AG09319 (cell line): ENCODE data around the gene MEIS1.
"Not testable (repeated sequence)": the region's sequence is repeated elsewhere in the genome, so short reads cannot be mapped to it uniquely, and the experiment has no call there.

ENCODE experiments used
- DNase-seq: peaks from one replicate; pipeline ENCODE4 v3.0.0-alpha.2; 2010; ENCODE audit warnings: low read depth; ENCODE audit errors: extremely low read depth
- CTCF ChIP-seq: IDR thresholded peaks from 2 replicates; pipeline ENCODE4 v1.5.1; 2011; ENCODE audit warnings: low read depth, mild to moderate bottlenecking, inconsistent platforms, low read length, moderate library complexity

Gene MEIS1

GRCh38 chr2:66478731-66479316 is 43.9 kb downstream of the MEIS1 start:
- no peak for DNase-seq
- no peak for TF ChIP-seq CTCF

- DNase-seq = no peak
- no peak for TF ChIP-seq CTCF
Measured at GRCh38 chr2:66481100-66481549, 46.2 kb downstream of the MEIS1 start.

- not testable (repeated sequence) for DNase-seq
Measured at GRCh38 chr2:66485252-66485651, 50.3 kb downstream of the MEIS1 start.

GRCh38 chr2:66488946-66489345 is 54.0 kb downstream of the MEIS1 start:
- DNase-seq = no peak

GRCh38 chr2:66489436-66489835 is 54.5 kb downstream of the MEIS1 start:
- no peak for TF ChIP-seq CTCF
- DNase-seq = no peak

More at GRCh38 chr2:66488946-66489345, 54.0 kb downstream of the MEIS1 start:
- TF ChIP-seq CTCF = no peak

GRCh38 chr2:66490588-66491001 is 55.7 kb downstream of the MEIS1 start:
- no peak for DNase-seq
- TF ChIP-seq CTCF = no peak

GRCh38 chr2:66494708-66495107 is 59.8 kb downstream of the MEIS1 start:
- no peak for TF ChIP-seq CTCF
- peak; percentile 24 for DNase-seq
